ENCODE results near the gene DIP2B.

The DIP2B gene

DNA sequence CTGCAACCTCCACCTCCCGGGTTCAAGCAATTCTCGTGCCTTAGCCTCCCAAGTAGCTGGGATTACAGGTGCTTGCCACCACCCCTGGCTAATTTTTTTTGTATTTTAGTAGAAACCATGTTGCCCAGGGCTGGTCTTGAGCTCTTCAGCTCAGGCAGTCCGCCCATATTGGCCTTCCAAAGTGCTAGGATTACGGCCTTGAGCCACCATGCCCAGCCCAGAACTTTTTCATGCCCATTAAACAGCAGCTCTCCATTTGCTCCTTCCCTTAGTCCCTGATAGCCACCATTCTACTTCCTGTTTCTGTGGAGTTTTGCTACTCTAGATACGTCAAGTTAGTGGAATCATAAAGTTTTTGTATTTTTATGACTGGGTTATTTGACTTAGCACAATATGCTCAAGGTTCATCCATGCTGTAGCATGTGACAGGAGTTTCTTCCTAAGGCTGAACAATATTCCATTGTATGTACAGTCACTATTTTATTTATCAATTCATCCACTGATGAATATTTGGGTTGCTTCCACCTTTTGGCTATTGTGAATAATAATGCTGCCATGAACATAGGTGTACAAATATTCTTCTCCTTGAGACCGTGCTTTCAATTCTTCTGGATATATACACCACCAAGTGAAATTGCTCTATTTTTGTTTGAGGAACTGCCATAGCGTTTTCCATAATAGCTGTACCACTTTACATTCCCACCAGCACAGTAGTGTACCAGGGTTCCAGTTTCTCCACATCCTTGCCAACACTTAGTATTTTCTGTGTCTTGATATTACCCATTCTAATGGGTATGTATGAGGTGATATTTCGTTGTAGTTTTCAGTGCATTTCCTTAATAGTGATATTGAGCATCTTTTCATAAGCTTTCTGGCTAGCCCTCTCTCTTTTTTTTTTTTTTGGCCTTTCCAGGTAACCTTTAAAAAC lies 274.1 kb downstream of the DIP2B start:
- no peak for DNase-seq

DNA sequence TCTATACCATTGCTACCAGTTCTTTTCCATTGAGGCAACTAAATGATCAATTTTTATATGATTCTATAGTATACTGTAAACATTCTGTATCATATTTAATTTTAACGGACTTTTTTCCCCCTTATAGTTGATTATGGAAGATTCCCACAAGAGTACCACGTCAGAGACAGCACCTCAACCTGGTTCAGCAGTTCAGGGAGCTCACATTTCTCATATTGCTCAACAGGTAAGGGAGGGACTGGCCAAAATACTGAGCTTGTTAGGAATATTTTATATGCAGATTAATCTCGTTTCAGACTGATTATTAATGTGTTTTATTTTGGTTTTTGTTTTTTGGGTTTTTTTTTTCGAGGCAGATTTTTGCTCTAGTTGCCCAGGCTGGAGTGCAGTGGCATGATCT lies 275.2 kb downstream of the DIP2B start:
- DNase-seq: no peak

DNA sequence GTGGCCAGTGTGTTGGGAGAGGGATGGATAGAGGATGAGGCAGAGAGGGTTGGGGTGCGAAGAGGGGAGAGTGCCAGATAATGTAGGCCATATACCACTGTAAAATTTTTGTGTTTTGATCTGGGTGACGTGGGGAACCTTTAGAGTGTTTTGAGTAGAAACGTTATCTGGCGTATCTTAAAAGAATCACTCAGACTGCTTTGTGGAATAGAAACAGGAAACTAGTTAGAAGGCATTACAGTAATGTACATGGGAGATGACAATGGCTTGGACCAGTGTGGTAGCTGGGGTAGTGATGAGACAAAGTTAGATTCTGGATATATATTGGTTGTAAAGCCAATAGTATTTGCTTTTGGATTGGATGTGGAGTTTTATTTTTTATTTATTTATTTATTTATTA lies 279.7 kb downstream of the DIP2B start:
- DNase-seq: no peak

DNA sequence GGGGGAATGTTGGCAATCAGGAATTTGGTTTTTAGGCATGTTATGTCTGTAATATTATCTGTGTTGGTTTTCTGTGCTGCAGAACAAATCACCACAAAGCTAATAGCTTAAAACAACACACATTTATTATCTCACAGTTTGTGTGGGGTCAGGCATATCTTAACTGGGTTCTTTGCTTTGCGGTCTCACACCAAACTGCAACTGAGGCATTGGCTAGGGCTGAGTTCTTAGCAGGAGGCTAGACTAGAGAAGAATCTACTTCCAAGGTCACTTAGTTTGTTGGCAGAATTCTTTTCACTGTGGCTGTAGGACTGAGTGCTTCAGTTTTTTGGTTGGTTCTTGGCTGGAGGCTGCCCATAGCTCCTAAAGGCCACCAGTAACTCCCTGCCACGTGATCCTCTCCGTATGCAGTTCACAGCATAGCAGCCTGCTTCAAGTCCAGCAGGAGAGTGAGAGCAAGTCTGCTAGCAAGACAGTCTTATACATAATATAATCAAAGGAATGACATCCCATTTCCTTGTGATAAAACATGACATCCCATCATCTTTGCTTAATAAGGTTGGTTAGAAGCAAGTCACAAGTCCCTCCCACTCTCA lies 280.7 kb downstream of the DIP2B start:
- DNase-seq: no peak

DNA sequence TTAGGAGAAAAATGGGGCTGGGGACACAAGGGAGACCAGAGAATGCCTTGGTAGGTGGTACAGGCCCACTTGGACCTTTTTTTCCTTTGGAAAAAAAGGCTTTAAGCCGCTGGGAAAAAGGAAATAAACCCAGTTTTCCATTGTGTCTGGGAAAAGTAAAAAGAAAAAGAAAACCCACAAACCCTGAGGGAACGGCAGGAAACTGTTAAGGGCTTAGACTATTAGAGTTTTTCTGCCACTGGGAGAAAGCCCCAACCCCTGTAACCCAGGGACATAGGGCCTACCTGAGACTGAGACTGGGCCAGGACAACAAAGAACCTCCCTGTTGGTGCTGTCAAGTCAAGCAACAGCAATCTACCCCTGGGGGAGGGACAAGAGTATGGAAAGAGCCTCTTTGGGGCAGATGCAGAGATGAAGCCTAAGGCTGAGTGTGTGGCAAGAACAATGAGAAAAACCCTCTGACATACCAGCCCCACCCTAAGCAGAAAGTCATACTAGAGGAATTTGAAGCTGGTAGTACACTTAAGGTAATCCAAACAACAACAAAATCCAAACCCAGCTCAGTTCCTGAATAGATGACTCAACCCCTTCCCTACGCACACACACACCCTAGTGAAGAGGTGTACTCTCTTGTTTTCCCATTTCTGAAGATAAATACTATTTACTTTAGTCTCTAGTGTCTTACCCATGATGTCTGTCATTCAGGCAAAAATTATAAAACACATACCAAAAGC lies 281.9 kb downstream of the DIP2B start:
- no peak for DNase-seq

DNA sequence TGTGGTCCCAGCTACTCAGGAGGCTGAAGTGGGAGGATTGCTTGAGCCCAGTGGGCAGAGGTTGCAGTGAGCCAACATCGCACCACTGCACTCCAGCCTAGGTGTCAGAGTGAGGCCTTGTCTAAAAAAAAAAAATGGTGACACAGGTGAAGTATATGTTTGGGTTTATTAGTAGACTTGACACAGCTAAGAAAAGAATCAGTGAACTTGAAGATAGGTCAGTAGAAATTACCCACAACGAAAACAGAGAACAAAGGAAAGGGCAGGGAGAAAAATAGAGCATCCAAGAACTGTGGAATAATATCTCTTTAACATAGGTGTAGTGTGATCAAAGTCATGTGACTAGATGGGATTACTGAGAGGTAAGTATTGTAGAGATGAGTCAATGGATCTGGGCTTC lies 282.8 kb downstream of the DIP2B start:
- no peak for DNase-seq

DNA sequence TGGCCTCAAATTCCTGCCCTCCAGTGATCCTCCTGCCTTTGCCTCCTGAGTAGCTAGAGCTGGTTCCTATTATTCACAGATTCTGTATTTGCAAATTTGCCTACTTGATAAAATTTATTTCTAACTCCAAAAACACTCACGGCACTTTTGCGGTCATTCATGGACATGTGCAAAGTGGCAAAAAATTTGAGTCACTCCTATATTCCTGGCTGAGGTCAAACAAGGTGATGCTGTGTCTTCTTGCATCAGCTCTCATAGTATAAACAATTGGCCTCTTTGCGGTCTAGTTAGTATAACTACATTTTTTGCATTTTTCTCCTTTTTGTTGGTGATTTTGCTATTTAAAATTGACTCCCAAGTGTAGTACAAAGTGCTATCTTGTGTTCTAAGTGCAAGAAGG lies 283.8 kb downstream of the DIP2B start:
- no peak for DNase-seq

DNA sequence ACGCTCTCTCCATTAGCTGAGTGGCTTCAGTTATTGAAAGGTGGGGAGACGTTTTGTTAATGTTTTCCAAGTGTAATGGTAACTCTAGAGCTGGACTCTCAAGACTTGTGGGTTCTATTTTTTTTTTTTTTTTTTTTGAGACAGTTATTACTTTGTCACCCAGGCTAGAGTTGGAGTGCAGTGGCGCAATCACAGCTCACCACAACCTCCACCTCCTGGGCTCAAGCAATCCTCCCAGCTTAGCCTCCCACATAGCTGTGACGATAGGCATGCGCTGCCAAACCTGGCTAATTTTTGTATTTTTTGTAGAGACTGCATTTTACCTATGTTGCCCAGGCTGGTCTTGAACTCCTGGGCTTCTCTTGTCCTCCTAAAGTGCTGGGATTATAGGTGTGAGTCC lies 285.3 kb downstream of the DIP2B start:
- no peak for DNase-seq
